ENCODE results near the gene COL4A5.

COL4A5 gene

GRCh38 chrX:108640817-108641216, 201.2 kb downstream of the COL4A5 start:
- Histone ChIP-seq H3K27ac (no peak overlapping the region), H3K4me3 (ENCODE audit: low read depth in 1 of 2, low read length in 1 of 2) (no peak overlapping the region), H3K36me3 (no peaks in the 10 kb centered on the region), H3K4me1 (ENCODE audit: control insufficient read depth in 1 of 2, insufficient read depth in 1 of 2, low read depth in 1 of 2, low read length in 1 of 2) (no peaks in the 10 kb centered on the region), H3K27me3 (no peaks in the 10 kb centered on the region), H3K9me3 (no peaks in the 10 kb centered on the region)
- TF ChIP-seq CTCF (IDR thresholded peaks at IDR 0.05): no peak

- Histone ChIP-seq H3K4me1 (ENCODE audit: control insufficient read depth in 1 of 2, insufficient read depth in 1 of 2, low read depth in 1 of 2, low read length in 1 of 2) (no peaks in the 10 kb centered on the region), H3K27me3 (no peaks in the 10 kb centered on the region), H3K9me3 (no peaks in the 10 kb centered on the region), H3K27ac (no peak overlapping the region), H3K4me3 (ENCODE audit: low read depth in 1 of 2, low read length in 1 of 2) (no peak overlapping the region), H3K36me3 (no peaks in the 10 kb centered on the region)
- TF ChIP-seq CTCF (IDR thresholded peaks at IDR 0.05): no peak
These were observed 202.1 kb downstream of the COL4A5 start for GRCh38 chrX:108641589-108642272.

- no peak overlapping the region for H3K4me3 ChIP-seq (ENCODE audit: low read depth in 1 of 2, low read length in 1 of 2)
- H3K27me3 ChIP-seq: no peaks in the 10 kb centered on the region
- no peak overlapping the region for H3K27ac ChIP-seq
- H3K9me3 ChIP-seq: no peaks in the 10 kb centered on the region
- no peak for TF ChIP-seq CTCF (IDR thresholded peaks at IDR 0.05)
- no peaks in the 10 kb centered on the region for H3K4me1 ChIP-seq (ENCODE audit: control insufficient read depth in 1 of 2, insufficient read depth in 1 of 2, low read depth in 1 of 2, low read length in 1 of 2)
- H3K36me3 ChIP-seq: no peaks in the 10 kb centered on the region
These were observed 202.6 kb downstream of the COL4A5 start for GRCh38 chrX:108642273-108642628.

GRCh38 chrX:108664701-108665100, 225.1 kb downstream of the COL4A5 start:
- no peak overlapping the region for H3K4me3 ChIP-seq (ENCODE audit: low read depth in 1 of 2, low read length in 1 of 2)
- H3K4me1 ChIP-seq (ENCODE audit: control insufficient read depth in 1 of 2, insufficient read depth in 1 of 2, low read depth in 1 of 2, low read length in 1 of 2): no peaks in the 10 kb centered on the region
- no peaks in the 10 kb centered on the region for H3K36me3 ChIP-seq
- no peak overlapping the region for H3K27ac ChIP-seq
- H3K9me3 ChIP-seq: no peaks in the 10 kb centered on the region
- TF ChIP-seq CTCF (IDR thresholded peaks at IDR 0.05): no peak
- H3K27me3 ChIP-seq: no peaks in the 10 kb centered on the region

- Histone ChIP-seq H3K27me3 (no peaks in the 10 kb centered on the region), H3K4me3 (ENCODE audit: low read depth in 1 of 2, low read length in 1 of 2) (no peak overlapping the region), H3K27ac (no peak overlapping the region), H3K36me3 (no peaks in the 10 kb centered on the region), H3K9me3 (no peaks in the 10 kb centered on the region), H3K4me1 (ENCODE audit: control insufficient read depth in 1 of 2, insufficient read depth in 1 of 2, low read depth in 1 of 2, low read length in 1 of 2) (no peaks in the 10 kb centered on the region)
- TF ChIP-seq CTCF (IDR thresholded peaks at IDR 0.05): no peak
These were observed 226.5 kb downstream of the COL4A5 start for GRCh38 chrX:108666101-108666500.
